HG03469 (cell line): ENCODE measurements around the gene RASGRF2.

Experiments
- ATAC-seq: cut with Tn5 transposase; IDR thresholded peaks from one replicate; pipeline ENCODE4 v1.9.1; 2021; ENCODE audit warnings: mild to moderate bottlenecking, moderate library complexity, moderate number of reproducible peaks; ENCODE audit not compliant: unreplicated experiment

RASGRF2 gene

GRCh38 chr5:81066102-81066501 is 105.9 kb downstream of the RASGRF2 start:
- no peak for ATAC-seq

GRCh38 chr5:81067406-81067805 is 107.2 kb downstream of the RASGRF2 start:
- ATAC-seq = no peak

GRCh38 chr5:81068063-81068462 is 107.9 kb downstream of the RASGRF2 start:
- no peak for ATAC-seq

GRCh38 chr5:81068635-81069034 is 108.5 kb downstream of the RASGRF2 start:
- no peak for ATAC-seq

GRCh38 chr5:81069990-81070389 is 109.8 kb downstream of the RASGRF2 start:
- ATAC-seq = no peak

GRCh38 chr5:81070571-81071255 is 110.5 kb downstream of the RASGRF2 start:
- ATAC-seq = no peak

- ATAC-seq = no peak
Measured at GRCh38 chr5:81075041-81075440, 114.9 kb downstream of the RASGRF2 start.

- no peak for ATAC-seq
Measured at GRCh38 chr5:81077105-81077504, 116.9 kb downstream of the RASGRF2 start.

- no peak for ATAC-seq
Measured at GRCh38 chr5:81078930-81079329, 118.8 kb downstream of the RASGRF2 start.

- no peak for ATAC-seq
Measured at GRCh38 chr5:81080809-81081460, 120.8 kb downstream of the RASGRF2 start.

GRCh38 chr5:81081461-81081835 is 121.3 kb downstream of the RASGRF2 start:
- ATAC-seq = no peak

GRCh38 chr5:81086881-81087281 is 126.7 kb downstream of the RASGRF2 start:
- ATAC-seq = no peak

GRCh38 chr5:81091199-81091598 is 131.0 kb downstream of the RASGRF2 start:
- ATAC-seq = no peak

GRCh38 chr5:81093536-81094196 is 133.5 kb downstream of the RASGRF2 start:
- ATAC-seq = no peak

- no peak for ATAC-seq
Measured at GRCh38 chr5:81095835-81096234, 135.7 kb downstream of the RASGRF2 start.

GRCh38 chr5:81097713-81098112 is 137.6 kb downstream of the RASGRF2 start:
- ATAC-seq = no peak

- no peak for ATAC-seq
Measured at GRCh38 chr5:81105261-81105877, 145.2 kb downstream of the RASGRF2 start.

GRCh38 chr5:81115261-81115660 is 155.1 kb downstream of the RASGRF2 start:
- no peak for ATAC-seq

GRCh38 chr5:81117566-81117965 is 157.4 kb downstream of the RASGRF2 start:
- no peak for ATAC-seq

- ATAC-seq = no peak
Measured at GRCh38 chr5:81121273-81121672, 161.1 kb downstream of the RASGRF2 start.

GRCh38 chr5:81121836-81122630 is 161.9 kb downstream of the RASGRF2 start:
- ATAC-seq = no peak
